ENCODE measurements around the gene CHMP3.
A peak's percentile ranks its signal among the peaks of the same experiment; 100 is the strongest.
"Not testable (repeated sequence)": the region's sequence is repeated elsewhere in the genome, so short reads cannot be mapped to it uniquely, and the experiment has no call there.

Gene CHMP3

DNA sequence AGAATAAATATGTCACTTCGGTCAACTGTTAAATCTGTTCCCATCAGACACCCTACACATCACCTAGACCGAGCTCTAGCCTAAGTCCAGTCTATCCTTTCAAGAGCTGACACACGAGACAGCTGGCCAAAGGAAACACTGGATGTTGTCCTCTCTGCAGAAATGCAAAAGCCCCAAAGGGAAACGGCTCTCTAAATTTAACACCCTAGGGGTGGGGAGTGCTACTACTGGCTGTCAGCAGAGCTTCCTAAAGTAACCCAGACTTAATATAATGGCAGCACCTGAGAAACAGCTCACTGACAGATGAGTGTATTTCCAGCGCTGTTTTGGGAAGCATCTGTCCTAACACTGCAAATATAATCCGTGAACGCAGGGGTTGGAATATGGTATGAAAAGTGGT lies 55.6 kb downstream of the CHMP3 start:
- no peak for DNase-seq (ENCODE audit: low read depth)

- DNase-seq (ENCODE audit: low read depth): no peak
Measured at GRCh38 chr2:86500325-86501083, 62.7 kb downstream of the CHMP3 start.

DNA sequence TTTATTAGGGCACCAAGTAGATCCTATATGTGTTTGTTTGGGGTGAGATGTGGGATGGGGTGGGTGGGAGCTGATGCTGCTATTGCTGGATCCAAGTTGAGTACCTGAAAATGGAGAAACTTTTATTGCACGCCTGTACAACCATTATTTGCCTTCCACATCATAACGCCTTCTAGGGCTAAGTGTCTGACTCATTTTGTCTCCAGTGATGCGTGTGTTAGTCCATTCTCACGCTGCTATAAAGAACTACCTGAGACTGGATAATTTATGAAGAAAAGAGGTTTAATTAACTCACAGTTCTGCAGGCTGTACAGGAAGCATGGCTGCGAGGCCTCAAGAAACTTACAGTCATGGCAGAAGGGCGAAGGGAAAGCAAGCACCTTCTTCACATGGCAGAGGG lies 63.9 kb downstream of the CHMP3 start:
- DNase-seq (ENCODE audit: low read depth): no peak

GRCh38 chr2:86498468-86499260 lies 64.6 kb downstream of the CHMP3 start:
- DNase-seq (ENCODE audit: low read depth): no peak

GRCh38 chr2:86496391-86496790 lies 66.9 kb downstream of the CHMP3 start:
- not testable (repeated sequence) for DNase-seq (ENCODE audit: low read depth)

- DNase-seq (ENCODE audit: low read depth): no peak
Measured at GRCh38 chr2:86492048-86492453, 71.2 kb downstream of the CHMP3 start.

- DNase-seq (ENCODE audit: low read depth): no peak
Measured at GRCh38 chr2:86491088-86491487, 72.2 kb downstream of the CHMP3 start.

- no peak for DNase-seq (ENCODE audit: low read depth)
Measured at GRCh38 chr2:86490245-86490644, 73.0 kb downstream of the CHMP3 start.

DNA sequence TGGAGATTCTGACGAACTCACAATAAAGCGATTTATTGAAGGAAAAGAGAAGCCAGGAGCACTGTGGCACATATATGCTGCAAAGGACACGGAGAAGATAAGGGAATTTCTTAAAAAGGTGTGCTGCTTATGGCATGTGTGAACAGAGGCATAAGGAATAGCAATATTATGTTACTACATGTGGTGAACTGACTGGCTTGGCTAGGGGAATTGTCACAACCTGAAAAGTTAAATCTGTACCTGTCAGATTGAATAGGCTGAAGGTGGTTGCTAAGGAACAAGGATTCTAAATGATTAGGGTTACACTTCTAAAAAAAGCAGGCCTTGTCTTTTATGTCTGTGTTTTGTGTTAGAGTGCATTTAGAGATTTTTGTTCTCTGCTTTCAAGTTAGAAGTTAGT lies 73.7 kb downstream of the CHMP3 start:
- DNase-seq (ENCODE audit: low read depth): no peak

GRCh38 chr2:86488561-86489250 lies 74.5 kb downstream of the CHMP3 start:
- no peak for DNase-seq (ENCODE audit: low read depth)

- DNase-seq (ENCODE audit: low read depth): no peak
Measured at GRCh38 chr2:86487062-86487461, 76.2 kb downstream of the CHMP3 start.

GRCh38 chr2:86485802-86486201 lies 77.4 kb downstream of the CHMP3 start:
- no peak for DNase-seq (ENCODE audit: low read depth)

DNA sequence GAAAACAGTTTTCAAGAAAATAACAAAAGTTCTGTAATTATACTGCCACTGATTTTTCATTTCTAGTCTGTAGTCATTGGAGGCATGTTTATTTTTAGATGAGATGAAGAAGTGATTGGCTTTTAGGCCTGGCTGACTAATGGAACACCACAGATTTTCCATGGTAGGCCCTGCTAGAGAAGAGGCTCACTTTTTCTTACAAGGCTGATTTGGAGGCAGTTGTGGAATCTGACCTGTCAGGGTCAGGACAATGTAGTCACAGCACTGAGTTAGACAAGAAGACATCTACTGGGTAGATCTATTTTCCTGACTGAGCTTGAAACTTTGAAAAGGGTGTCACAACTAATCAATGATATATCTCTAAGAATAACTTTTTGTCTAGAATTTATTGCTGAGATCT lies 78.1 kb downstream of the CHMP3 start:
- DNase-seq (ENCODE audit: low read depth): no peak

GRCh38 chr2:86484385-86484784 lies 78.9 kb downstream of the CHMP3 start:
- no peak for DNase-seq (ENCODE audit: low read depth)

- no peak for DNase-seq (ENCODE audit: low read depth)
Measured at GRCh38 chr2:86482034-86482433, 81.2 kb downstream of the CHMP3 start.

DNA sequence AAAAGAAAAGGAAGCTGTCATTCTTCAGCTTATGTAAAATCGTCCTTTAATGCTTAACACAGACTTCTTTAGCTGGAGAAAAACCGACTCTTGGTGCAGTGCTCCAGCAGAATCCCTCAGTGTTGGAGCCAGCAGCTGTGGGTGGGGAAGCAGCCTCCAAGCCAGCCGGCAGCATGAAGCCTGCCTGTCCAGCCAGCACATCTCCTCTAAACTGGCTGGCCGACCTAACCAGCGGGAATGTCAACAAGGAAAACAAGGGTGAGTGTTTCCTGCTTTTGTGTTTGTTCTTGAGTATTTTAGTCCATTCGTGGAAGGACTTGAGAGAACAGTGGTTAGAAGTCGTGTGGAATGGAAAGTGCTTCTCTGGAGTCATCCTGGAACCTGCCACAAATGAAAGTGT lies 83.1 kb downstream of the CHMP3 start:
- no peak for DNase-seq (ENCODE audit: low read depth)

GRCh38 chr2:86477349-86477748 lies 85.9 kb downstream of the CHMP3 start:
- peak; percentile 15 for DNase-seq (ENCODE audit: low read depth)

GRCh38 chr2:86476918-86477317 lies 86.3 kb downstream of the CHMP3 start:
- DNase-seq (ENCODE audit: low read depth): no peak

GRCh38 chr2:86476092-86476491 lies 87.2 kb downstream of the CHMP3 start:
- DNase-seq (ENCODE audit: low read depth): peak; percentile 54

DNA sequence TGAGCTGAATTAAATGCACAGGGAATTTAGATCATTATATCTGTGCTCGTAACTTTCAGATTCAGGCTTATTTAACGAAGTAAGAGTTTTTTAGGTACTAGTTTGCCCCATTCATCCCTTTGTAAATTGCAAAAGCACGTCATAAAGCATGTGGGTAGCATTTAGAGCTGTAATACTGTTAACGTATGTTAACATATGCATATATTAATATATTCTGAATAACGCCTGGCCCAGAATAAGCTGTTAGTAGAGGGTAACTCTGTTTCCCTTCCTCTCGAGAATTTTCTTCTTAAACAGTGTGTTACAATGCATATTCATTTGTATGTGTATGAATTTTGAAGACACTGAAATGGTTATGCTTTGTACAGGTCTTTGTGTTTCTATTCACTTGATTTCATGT lies 91.6 kb downstream of the CHMP3 start:
- no peak for DNase-seq (ENCODE audit: low read depth)

- DNase-seq (ENCODE audit: low read depth): no peak
Measured at GRCh38 chr2:86470890-86471289, 92.4 kb downstream of the CHMP3 start.

GRCh38 chr2:86468162-86469033 lies 94.8 kb downstream of the CHMP3 start:
- DNase-seq (ENCODE audit: low read depth): no peak
